Bronchial epithelial cell (primary cell): Measurements from ENCODE around the gene ADARB2. TPM values are rescaled to one million over a fixed set of nuclear protein-coding genes. Genes with fewer than 3 reads are reported as not detected.
"Not testable (repeated sequence)": the region's sequence is repeated elsewhere in the genome, so short reads cannot be mapped to it uniquely, and the experiment has no call there.

Source experiments
- DNase-seq: peaks from one replicate; pipeline ENCODE4 v3.0.0-alpha.2; 2010; ENCODE audit warnings: low read depth
- FAIRE-seq: peaks from 2 replicates; lab custom pipeline; 2011; peaks lifted over from hg19 to GRCh38; lab: Jason Lieb, UNC
- H3K27me3 ChIP-seq: 2 replicates; pipeline ENCODE4 v1.5.1; 2011; ENCODE audit warnings: low read length; ENCODE audit not compliant: control insufficient read depth, insufficient read depth
- H3K36me3 ChIP-seq: 2 replicates; pipeline ENCODE4 v1.5.1; 2011; ENCODE audit warnings: low read length; ENCODE audit not compliant: control insufficient read depth, insufficient read depth
- H3K4me3 ChIP-seq: 2 replicates; pipeline ENCODE4 v1.5.1; 2011; ENCODE audit warnings: mild to moderate bottlenecking, low read depth, low read length, control low read depth
- total RNA-seq: library from RNA; depleted of rRNA; stranded (reverse); fragments of >200 nt; gene quantifications from 2 replicates; pipeline ENCODE4 v1.2.1, GENCODE V29; 2014
- TF ChIP-seq, protein P1 (sequence below): IDR thresholded peaks from 2 replicates; pipeline ENCODE4 v1.5.1; 2011; ENCODE audit warnings: mild to moderate bottlenecking, moderate library complexity, low read length, control low read depth, inconsistent platforms; ENCODE audit not compliant: insufficient read depth, severe bottlenecking

The ADARB2 gene
- total RNA-seq, 1 donor from 2014 or later: not detected

DNA sequence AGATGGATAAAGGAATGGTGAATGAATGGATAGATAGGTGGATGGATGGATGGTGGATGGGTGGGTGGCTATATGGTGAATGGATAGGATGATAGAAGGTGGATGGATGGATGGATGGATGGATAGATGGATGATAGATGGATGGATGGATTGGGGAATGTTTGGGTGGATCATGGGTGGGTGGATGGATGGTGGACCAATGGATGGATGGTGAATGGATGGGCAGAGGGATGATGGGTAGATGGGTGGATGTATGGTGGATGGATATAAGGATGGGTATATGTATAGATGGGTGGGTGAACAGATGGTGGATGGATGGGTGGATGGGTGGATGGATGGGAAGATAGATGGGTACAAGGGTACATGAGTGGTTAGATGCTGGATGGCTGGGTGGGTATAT, 322.4 kb downstream of the ADARB2 start:
- Histone ChIP-seq H3K36me3 (no peaks in the 10 kb centered on the region), H3K27me3 (no peaks in the 10 kb centered on the region), H3K4me3 (no peak overlapping the region)
- TF ChIP-seq, protein P1, sequence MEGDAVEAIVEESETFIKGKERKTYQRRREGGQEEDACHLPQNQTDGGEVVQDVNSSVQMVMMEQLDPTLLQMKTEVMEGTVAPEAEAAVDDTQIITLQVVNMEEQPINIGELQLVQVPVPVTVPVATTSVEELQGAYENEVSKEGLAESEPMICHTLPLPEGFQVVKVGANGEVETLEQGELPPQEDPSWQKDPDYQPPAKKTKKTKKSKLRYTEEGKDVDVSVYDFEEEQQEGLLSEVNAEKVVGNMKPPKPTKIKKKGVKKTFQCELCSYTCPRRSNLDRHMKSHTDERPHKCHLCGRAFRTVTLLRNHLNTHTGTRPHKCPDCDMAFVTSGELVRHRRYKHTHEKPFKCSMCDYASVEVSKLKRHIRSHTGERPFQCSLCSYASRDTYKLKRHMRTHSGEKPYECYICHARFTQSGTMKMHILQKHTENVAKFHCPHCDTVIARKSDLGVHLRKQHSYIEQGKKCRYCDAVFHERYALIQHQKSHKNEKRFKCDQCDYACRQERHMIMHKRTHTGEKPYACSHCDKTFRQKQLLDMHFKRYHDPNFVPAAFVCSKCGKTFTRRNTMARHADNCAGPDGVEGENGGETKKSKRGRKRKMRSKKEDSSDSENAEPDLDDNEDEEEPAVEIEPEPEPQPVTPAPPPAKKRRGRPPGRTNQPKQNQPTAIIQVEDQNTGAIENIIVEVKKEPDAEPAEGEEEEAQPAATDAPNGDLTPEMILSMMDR: no peak
- FAIRE-seq: no peak
- DNase-seq: no peak

DNA sequence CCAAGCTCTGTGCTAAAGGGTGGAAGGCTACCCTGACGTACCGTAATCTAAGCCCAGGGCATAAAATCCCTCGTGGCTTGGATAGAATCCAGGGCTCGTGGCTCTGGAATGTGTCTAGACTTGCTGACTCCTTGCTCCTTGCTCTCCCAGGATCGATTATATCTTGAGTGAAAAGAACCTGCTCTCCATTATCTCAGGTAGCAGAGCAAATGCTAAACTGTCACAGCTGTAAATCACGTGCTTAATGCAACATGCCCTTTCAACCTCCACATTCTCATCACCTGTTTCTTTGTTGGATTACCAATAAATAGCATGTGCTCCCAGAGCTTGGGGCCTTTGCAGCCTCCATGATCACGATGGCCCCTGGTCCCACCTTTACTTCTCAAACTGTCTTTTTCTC, 323.0 kb downstream of the ADARB2 start:
- H3K36me3 ChIP-seq, FAIRE-seq, DNase-seq, H3K4me3 ChIP-seq, H3K27me3 ChIP-seq: not testable (repeated sequence)

DNA sequence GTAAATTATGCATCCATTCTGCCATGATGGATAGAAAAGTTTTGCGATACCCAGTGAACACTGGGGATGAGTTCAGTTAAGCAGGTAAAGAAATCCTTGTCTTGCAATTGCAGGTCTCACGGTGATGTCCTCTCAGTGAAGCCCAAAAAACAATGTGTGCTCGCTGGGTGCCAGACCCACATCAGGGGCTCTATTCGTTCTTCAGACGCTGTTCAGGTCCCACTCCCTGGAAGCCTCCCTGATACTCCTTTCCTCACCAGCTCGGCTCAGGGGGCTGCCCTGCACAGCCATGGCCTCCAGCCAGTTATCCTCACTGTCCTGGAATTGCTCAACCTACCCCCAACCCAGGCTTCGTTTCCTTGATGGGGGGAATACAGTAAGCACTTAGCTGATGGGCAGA, 323.5 kb downstream of the ADARB2 start:
- H3K27me3 ChIP-seq: no peaks in the 10 kb centered on the region
- no peak for FAIRE-seq
- no peak for DNase-seq
- no peak overlapping the region for H3K4me3 ChIP-seq
- TF ChIP-seq, protein P1: no peak
- no peaks in the 10 kb centered on the region for H3K36me3 ChIP-seq

DNA sequence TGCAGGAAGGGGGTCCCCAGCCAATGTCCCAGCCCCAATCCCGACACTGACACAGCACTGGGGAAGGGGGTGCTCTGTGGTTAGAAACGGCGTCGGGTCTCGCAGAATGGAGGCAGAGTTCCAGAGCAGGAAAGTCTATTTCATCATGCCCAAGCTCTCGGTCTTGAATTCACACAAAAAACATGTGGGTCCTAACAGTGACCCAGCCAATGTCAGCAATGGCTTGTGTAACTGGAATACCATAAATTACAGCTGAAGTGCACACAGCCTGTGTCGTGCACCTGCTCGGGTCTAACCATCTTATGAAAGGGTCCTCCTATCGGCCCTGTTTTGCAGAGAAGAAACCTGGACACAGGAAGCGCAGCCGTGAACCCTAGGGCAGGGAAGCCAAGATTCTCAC, 324.1 kb downstream of the ADARB2 start:
- no peaks in the 10 kb centered on the region for H3K36me3 ChIP-seq
- FAIRE-seq (no peak), DNase-seq (no peak)
- no peaks in the 10 kb centered on the region for H3K27me3 ChIP-seq
- no peak overlapping the region for H3K4me3 ChIP-seq
- TF ChIP-seq, protein P1: no peak

DNA sequence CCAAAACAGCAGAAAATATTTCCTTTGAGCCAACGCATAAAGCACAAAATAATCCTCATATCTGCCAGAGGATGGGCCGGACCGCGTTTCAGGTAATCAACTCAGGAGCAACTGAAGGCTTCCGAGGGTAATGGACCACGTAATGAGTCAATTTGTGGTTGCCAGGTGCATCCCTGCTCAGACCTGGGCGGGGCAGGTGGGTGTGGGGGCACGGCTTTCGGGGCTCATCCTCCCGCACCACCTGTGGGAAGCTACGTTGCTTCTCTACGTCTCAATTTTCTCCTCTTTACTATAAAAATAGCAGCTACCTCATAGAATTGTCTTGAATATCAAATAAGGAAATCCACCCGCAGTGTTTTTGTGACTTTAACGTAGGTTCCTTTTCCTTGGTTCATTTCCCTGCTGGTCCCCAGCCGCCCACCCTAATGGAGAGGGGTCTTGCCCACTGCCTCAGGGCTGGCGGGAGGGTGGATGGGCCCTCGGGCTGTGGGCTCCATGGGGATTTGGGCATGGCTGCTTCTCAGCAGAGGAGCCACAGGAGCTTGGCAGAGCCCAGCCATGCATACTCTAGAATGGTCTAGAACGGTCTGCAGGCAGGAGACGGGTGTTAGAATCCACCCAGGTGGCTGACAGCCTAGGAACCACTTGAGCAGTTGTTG, 324.7 kb downstream of the ADARB2 start:
- H3K4me3 ChIP-seq: no peak overlapping the region
- DNase-seq (no peak), FAIRE-seq (no peak)
- no peaks in the 10 kb centered on the region for H3K27me3 ChIP-seq
- TF ChIP-seq, protein P1: no peak
- H3K36me3 ChIP-seq: no peaks in the 10 kb centered on the region

DNA sequence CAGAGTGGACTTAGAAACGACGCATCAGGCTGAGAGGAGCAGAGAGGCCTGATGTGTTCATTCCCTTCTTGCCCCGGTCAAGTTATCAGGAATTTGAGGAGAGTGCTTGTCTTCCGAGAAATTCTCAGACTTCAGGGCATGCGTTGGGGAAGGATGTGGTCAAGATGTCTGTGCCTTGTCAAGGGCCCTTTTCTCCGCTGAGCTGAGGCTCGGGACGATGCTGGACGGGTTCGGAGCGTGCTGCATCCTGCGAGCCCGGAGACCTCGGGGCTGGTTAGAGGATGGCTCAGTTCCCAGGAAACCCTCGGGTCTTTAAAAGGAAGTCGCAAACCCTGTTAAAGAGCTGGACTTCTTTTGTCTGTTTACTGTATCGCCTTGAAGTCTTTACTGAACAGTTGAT, 325.4 kb downstream of the ADARB2 start:
- TF ChIP-seq, protein P1: no peak
- DNase-seq (no peak), FAIRE-seq (no peak)

More for the DNA sequence above, 325.4 kb downstream of the ADARB2 start:
- Histone ChIP-seq H3K4me3 (no peak overlapping the region), H3K27me3 (no peaks in the 10 kb centered on the region), H3K36me3 (no peaks in the 10 kb centered on the region)
